Liver (tissue), 10 donors: ENCODE measurements around the gene TMEM213. TPM values are rescaled to one million over a fixed set of nuclear protein-coding genes. Genes with fewer than 3 reads are reported as not detected.

Source experiments
- DNase-seq: peaks from one replicate; pipeline ENCODE4 v3.0.0-alpha.2; 2017; ENCODE audit warnings: low spot score
- H3K27ac ChIP-seq, 2 donors: one replicate each; pipeline ENCODE4 v1.7.0; 2013; ENCODE audit warnings: inconsistent platforms in 2 of 2, low read length in 2 of 2, control low read depth in 1 of 2, low read depth in 1 of 2, mild to moderate bottlenecking in 1 of 2
- H3K27me3 ChIP-seq, 4 donors: one replicate each; pipeline versions ENCODE4 v1.6.1 to v1.7.0; 2013; ENCODE audit warnings: low read length in 3 of 4, inconsistent platforms in 1 of 4, mild to moderate bottlenecking in 1 of 4, moderate library complexity in 1 of 4; ENCODE audit not compliant: control insufficient read depth in 4 of 4, insufficient read depth in 4 of 4
- H3K36me3 ChIP-seq, 4 donors: one replicate each; pipeline versions ENCODE4 v1.6.1 to v1.7.0; 2013; ENCODE audit warnings: low read length in 3 of 4, mild to moderate bottlenecking in 3 of 4, low read depth in 1 of 4, moderate library complexity in 1 of 4; ENCODE audit not compliant: control insufficient read depth in 4 of 4, insufficient read depth in 3 of 4
- H3K4me1 ChIP-seq, 4 donors: one replicate each; pipeline versions ENCODE4 v1.6.1 to v1.7.0; 2013; ENCODE audit warnings: low read length in 3 of 4, mild to moderate bottlenecking in 3 of 4, moderate library complexity in 1 of 4; ENCODE audit not compliant: control insufficient read depth in 4 of 4, insufficient read depth in 4 of 4
- H3K4me3 ChIP-seq, 3 donors: one replicate each; pipeline versions ENCODE4 v1.6.1 to v1.7.0; 2013; ENCODE audit warnings: low read length in 3 of 3, control low read depth in 1 of 3, low read depth in 1 of 3, mild to moderate bottlenecking in 1 of 3
- H3K9ac ChIP-seq, 2 donors: one replicate each; pipeline ENCODE4 v1.7.0; 2013; ENCODE audit warnings: low read length in 2 of 2, mild to moderate bottlenecking in 2 of 2, moderate library complexity in 2 of 2, control low read depth in 1 of 2, low read depth in 1 of 2
- H3K9me3 ChIP-seq, 4 donors: one replicate each; pipeline versions ENCODE4 v1.6.1 to v1.7.0; 2013; ENCODE audit warnings: low read length in 3 of 4; ENCODE audit not compliant: control insufficient read depth in 4 of 4
- FOXA1 ChIP-seq: IDR thresholded peaks from 2 replicates; pipeline ENCODE4 v1.6.1; 2016; ENCODE audit warnings: antibody characterized with exemption
- HNF4A ChIP-seq, 2 donors: conservative IDR thresholded peaks; 2 replicates each; pipeline ENCODE4 v1.6.1; 2016; ENCODE audit warnings: antibody characterized with exemption in 2 of 2, mild to moderate bottlenecking in 2 of 2
- JUND ChIP-seq, 2 donors: IDR thresholded peaks; 2 replicates each; pipeline ENCODE4 v1.6.1; 2016; ENCODE audit warnings: antibody characterized with exemption in 2 of 2
- NR2F2 ChIP-seq: IDR thresholded peaks from 2 replicates; pipeline ENCODE4 v1.6.1; 2016; ENCODE audit warnings: antibody characterized with exemption
- RAD21 ChIP-seq, 2 donors: IDR thresholded peaks; 2 replicates each; pipeline ENCODE4 v1.6.1; 2016; ENCODE audit warnings: antibody characterized with exemption in 2 of 2, mild to moderate bottlenecking in 2 of 2
- SP1 ChIP-seq: IDR thresholded peaks from 2 replicates; pipeline ENCODE4 v1.6.1; 2018; ENCODE audit warnings: antibody characterized with exemption, mild to moderate bottlenecking
- TAF1 ChIP-seq: conservative IDR thresholded peaks from 2 replicates; pipeline ENCODE4 v1.6.1; 2016; ENCODE audit warnings: antibody characterized with exemption, mild to moderate bottlenecking
- YY1 ChIP-seq: IDR thresholded peaks from 2 replicates; pipeline ENCODE4 v1.6.1; 2016; ENCODE audit warnings: antibody characterized with exemption, mild to moderate bottlenecking
- WGBS: extraction: QIAGEN DNeasy Blood & Tissue Kit; methylation state at CpG from one replicate; pipeline ENCODE4 v1.1.7; 2013; 5-methylcytosine and 5-hydroxymethylcytosine counted together
- polyA plus RNA-seq, 2 donors: library from polyadenylated mRNA; stranded (reverse) in 1 of 2; unstranded in 1 of 2; fragments of 200-250 nt in 1 of 2; fragments of >200 nt in 1 of 2; fragmentation: Nextera tagmentation in 1 of 2; extraction: Ambion mirVana in 1 of 2; gene quantifications; one replicate each; pipeline versions ENCODE4 v1.2.1 to v1.2.3, GENCODE V29; 2013 to 2015
- small RNA-seq: library from RNA; depleted of rRNA; stranded (forward); fragments of <200 nt; gene quantifications from one replicate; pipeline ENCODE3, GENCODE V24; 2014
- total RNA-seq, 2 donors: library from RNA; depleted of rRNA; stranded (reverse); fragments of >200 nt; gene quantifications; one replicate each; pipeline ENCODE4 v1.2.3, GENCODE V29; 2014
- TF ChIP-seq, protein P1 (sequence below): IDR thresholded peaks from 2 replicates; pipeline ENCODE4 v1.6.1; 2016; ENCODE audit warnings: antibody characterized with exemption
- TF ChIP-seq, protein P2 (sequence below): fragments of 150-350 bp; IDR thresholded peaks from 2 replicates; pipeline ENCODE4 v1.5.1; 2017; ENCODE audit warnings: improper control_type of control experiment, low read depth, low read length; ENCODE audit not compliant: missing input control
- TF ChIP-seq, protein P3 (sequence below): IDR thresholded peaks from 2 replicates; pipeline ENCODE4 v1.6.1; 2016; ENCODE audit warnings: antibody characterized with exemption, mild to moderate bottlenecking
- TF ChIP-seq, protein P4 (sequence below): IDR thresholded peaks from 2 replicates; pipeline ENCODE4 v1.6.1; 2016; ENCODE audit warnings: antibody characterized with exemption
- donor health status: healthy.
- donor health status: healthy.
- donor health status: healthy.
- donor health status: healthy.
- donor health status: healthy.

Gene TMEM213
- total and polyA plus RNA-seq, 4 donors: not detected

DNA sequence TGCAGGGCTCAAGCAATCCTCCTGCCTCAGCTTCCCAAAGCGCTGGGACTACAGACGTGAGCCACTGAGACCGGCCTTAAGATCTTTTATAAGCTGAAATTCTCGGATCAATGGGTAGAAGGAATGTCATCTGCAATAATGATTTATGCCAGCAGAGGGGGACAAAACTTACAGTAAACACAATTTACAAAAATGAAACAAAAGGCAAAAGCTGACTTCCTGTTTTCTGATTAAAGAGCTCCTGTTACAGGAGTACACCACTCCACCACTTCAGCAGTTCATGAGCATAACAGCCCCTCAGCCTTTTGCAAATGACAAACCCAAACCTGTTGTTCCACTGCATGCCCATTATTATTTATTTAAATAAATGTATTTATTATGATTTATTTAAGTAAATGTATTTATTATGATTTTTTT is 88.7 kb downstream of the TMEM213 start:
- Histone ChIP-seq H3K9ac (no peak overlapping the region), H3K27me3 (no peaks in the 10 kb centered on the region), H3K4me3 (no peak overlapping the region), H3K36me3 (no peaks in the 10 kb centered on the region), H3K27ac (no peak overlapping the region), H3K4me1 (peaks cover 6 to 15% (median 11%) of the 10 kb centered on the region in 4 donors), H3K9me3 (no peaks in the 10 kb centered on the region)
- 38% methylated on average over 4 of the region's 4 CpGs for WGBS
- TF ChIP-seq RAD21 (IDR thresholded peaks at IDR 0.05): peak; percentile 75 to 89
- TF ChIP-seq, protein P1, sequence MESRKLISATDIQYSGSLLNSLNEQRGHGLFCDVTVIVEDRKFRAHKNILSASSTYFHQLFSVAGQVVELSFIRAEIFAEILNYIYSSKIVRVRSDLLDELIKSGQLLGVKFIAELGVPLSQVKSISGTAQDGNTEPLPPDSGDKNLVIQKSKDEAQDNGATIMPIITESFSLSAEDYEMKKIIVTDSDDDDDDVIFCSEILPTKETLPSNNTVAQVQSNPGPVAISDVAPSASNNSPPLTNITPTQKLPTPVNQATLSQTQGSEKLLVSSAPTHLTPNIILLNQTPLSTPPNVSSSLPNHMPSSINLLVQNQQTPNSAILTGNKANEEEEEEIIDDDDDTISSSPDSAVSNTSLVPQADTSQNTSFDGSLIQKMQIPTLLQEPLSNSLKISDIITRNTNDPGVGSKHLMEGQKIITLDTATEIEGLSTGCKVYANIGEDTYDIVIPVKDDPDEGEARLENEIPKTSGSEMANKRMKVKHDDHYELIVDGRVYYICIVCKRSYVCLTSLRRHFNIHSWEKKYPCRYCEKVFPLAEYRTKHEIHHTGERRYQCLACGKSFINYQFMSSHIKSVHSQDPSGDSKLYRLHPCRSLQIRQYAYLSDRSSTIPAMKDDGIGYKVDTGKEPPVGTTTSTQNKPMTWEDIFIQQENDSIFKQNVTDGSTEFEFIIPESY: no peak
- TF ChIP-seq, protein P2, sequence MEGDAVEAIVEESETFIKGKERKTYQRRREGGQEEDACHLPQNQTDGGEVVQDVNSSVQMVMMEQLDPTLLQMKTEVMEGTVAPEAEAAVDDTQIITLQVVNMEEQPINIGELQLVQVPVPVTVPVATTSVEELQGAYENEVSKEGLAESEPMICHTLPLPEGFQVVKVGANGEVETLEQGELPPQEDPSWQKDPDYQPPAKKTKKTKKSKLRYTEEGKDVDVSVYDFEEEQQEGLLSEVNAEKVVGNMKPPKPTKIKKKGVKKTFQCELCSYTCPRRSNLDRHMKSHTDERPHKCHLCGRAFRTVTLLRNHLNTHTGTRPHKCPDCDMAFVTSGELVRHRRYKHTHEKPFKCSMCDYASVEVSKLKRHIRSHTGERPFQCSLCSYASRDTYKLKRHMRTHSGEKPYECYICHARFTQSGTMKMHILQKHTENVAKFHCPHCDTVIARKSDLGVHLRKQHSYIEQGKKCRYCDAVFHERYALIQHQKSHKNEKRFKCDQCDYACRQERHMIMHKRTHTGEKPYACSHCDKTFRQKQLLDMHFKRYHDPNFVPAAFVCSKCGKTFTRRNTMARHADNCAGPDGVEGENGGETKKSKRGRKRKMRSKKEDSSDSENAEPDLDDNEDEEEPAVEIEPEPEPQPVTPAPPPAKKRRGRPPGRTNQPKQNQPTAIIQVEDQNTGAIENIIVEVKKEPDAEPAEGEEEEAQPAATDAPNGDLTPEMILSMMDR: peak; percentile 70
- no peak for DNase-seq

GRCh38 chr7:138887085-138887710 is 89.4 kb downstream of the TMEM213 start:
- no peaks in the 10 kb centered on the region for H3K9me3 ChIP-seq
- no peak overlapping the region for H3K4me3 ChIP-seq
- peaks cover 6 to 15% (median 11%) of the 10 kb centered on the region in 4 donors for H3K4me1 ChIP-seq
- TF ChIP-seq RAD21 (IDR thresholded peaks at IDR 0.05): no peak
- no peak for TF ChIP-seq TAF1
- no peak for TF ChIP-seq YY1
- no peak for TF ChIP-seq HNF4A (conservative IDR thresholded peaks at IDR 0.05)
- TF ChIP-seq NR2F2: no peak
- no peak for TF ChIP-seq JUND (IDR thresholded peaks at IDR 0.05)
- TF ChIP-seq SP1: no peak
- TF ChIP-seq, protein P3, sequence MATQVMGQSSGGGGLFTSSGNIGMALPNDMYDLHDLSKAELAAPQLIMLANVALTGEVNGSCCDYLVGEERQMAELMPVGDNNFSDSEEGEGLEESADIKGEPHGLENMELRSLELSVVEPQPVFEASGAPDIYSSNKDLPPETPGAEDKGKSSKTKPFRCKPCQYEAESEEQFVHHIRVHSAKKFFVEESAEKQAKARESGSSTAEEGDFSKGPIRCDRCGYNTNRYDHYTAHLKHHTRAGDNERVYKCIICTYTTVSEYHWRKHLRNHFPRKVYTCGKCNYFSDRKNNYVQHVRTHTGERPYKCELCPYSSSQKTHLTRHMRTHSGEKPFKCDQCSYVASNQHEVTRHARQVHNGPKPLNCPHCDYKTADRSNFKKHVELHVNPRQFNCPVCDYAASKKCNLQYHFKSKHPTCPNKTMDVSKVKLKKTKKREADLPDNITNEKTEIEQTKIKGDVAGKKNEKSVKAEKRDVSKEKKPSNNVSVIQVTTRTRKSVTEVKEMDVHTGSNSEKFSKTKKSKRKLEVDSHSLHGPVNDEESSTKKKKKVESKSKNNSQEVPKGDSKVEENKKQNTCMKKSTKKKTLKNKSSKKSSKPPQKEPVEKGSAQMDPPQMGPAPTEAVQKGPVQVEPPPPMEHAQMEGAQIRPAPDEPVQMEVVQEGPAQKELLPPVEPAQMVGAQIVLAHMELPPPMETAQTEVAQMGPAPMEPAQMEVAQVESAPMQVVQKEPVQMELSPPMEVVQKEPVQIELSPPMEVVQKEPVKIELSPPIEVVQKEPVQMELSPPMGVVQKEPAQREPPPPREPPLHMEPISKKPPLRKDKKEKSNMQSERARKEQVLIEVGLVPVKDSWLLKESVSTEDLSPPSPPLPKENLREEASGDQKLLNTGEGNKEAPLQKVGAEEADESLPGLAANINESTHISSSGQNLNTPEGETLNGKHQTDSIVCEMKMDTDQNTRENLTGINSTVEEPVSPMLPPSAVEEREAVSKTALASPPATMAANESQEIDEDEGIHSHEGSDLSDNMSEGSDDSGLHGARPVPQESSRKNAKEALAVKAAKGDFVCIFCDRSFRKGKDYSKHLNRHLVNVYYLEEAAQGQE: no peak
- TF ChIP-seq FOXA1: no peak
- TF ChIP-seq, protein P4, sequence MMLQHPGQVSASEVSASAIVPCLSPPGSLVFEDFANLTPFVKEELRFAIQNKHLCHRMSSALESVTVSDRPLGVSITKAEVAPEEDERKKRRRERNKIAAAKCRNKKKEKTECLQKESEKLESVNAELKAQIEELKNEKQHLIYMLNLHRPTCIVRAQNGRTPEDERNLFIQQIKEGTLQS: no peak
- WGBS: 91% methylated on average over 9 of the region's 9 CpGs
- H3K27me3 ChIP-seq: no peaks in the 10 kb centered on the region
- no peak overlapping the region for H3K27ac ChIP-seq
- H3K9ac ChIP-seq: no peak overlapping the region
- no peak for DNase-seq
- no peaks in the 10 kb centered on the region for H3K36me3 ChIP-seq

Small RNA genes within 50 kb of the gene (small RNA-seq; reads per million reads assigned to genes)
- gene RNU6-1272P: not detected

Other genes with a start within 250 kb of the TMEM213 start
- gene SVOPL, start 96.6 kb upstream of the TMEM213 start, total RNA-seq: under 1 TPM in 1 of 2 donors, not detected in 1; 0.33 TPM
- not detected for gene SVOPL, start 96.6 kb upstream of the TMEM213 start, polyA plus RNA-seq
- gene ATP6V0A4, start 202 bp downstream of the TMEM213 start, total RNA-seq: not detected
- not detected for gene ATP6V0A4, start 202 bp downstream of the TMEM213 start, polyA plus RNA-seq
- under 1 TPM; 0.50 to 0.89 TPM for gene KIAA1549, start 183.4 kb downstream of the TMEM213 start, total RNA-seq
- under 1 TPM; 0.13 to 0.33 TPM for gene KIAA1549, start 183.4 kb downstream of the TMEM213 start, polyA plus RNA-seq
- gene ZC3HAV1L, start 238.0 kb downstream of the TMEM213 start, total RNA-seq: 10 to 100 TPM in 1 of 2 donors, 1 to 10 TPM in 1; 3.1 to 16.2 TPM
- under 1 TPM; 0.19 to 0.63 TPM for gene ZC3HAV1L, start 238.0 kb downstream of the TMEM213 start, polyA plus RNA-seq